ENCODE data around the gene TERF2IP. TPM values are rescaled to one million over a fixed set of nuclear protein-coding genes. Genes with fewer than 3 reads are reported as not detected.

TERF2IP gene
- total and polyA plus RNA-seq, 9 of the 15 experiments (the other 6 are each of a cell fraction or from before 2014, with no cell fraction given) = 14.5 to 64.2 (median 47.0) TPM

DNA sequence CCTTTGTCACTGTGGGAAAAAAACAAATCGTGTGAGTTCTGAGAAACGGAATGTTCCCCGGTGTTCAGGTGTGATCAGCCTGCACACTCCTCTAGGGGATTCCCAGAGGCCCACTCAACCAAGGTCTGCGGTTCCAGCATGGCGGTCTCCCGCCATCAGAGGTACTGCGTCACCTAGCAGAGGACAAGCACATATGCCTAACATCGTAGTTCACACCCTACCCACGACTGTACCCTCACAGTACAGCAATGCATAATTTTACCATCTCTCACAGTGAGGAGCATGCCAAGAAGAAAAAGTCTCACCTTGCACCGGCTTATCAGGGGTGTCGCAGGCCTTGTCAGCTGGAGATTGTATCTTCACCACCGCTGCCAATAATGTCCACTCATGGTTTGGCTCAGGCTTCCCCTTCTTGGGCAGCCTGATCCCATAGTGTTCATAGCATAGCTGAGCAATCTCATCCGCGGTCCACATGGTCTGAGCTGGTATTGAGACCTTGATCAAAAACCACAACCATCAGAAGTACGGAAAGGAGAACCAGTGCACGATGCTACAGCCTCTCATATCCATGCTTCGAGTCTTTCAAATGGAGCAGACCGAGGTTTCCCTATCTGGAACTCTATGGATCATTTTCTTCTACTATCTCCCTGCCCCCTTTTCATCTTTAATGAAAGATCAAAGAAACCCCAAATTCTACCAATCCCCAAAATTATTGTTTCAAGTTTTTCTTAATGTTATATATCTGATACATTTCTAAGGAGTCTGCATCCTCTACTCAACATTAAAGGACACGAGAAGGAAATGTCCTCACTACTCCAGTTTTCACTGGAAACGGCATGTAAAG lies 27.0 kb upstream of the TERF2IP start (continued):
- peak; percentile 70; the same call in 1 of the 2 replicates for TF ChIP-seq MTA1 (IDR thresholded peaks at IDR 0.05; ENCODE audit: borderline replicate concordance)
- TF ChIP-seq L3MBTL2 (IDR thresholded peaks at IDR 0.05) = peak; percentile 65; the same call in 1 of the 2 replicates
- TF ChIP-seq NCOA2 (IDR thresholded peaks at IDR 0.05; ENCODE audit: partially characterized antibody in 2 of 2) = no peak
- TF ChIP-seq SMARCC2 (IDR thresholded peaks at IDR 0.05; ENCODE audit: low read depth) = 0 out of 2 replicates have a peak, but pooled peaks have one; percentile 10
- peak in 1 of 2 experiments; percentile 11; a peak in 1 of 4 replicates for TF ChIP-seq MAZ (CRISPR knock-in tag; conservative IDR thresholded peaks at IDR 0.05 in 1 of 2, IDR thresholded peaks at IDR 0.05 in 1 of 2)
- TF ChIP-seq, protein P1, sequence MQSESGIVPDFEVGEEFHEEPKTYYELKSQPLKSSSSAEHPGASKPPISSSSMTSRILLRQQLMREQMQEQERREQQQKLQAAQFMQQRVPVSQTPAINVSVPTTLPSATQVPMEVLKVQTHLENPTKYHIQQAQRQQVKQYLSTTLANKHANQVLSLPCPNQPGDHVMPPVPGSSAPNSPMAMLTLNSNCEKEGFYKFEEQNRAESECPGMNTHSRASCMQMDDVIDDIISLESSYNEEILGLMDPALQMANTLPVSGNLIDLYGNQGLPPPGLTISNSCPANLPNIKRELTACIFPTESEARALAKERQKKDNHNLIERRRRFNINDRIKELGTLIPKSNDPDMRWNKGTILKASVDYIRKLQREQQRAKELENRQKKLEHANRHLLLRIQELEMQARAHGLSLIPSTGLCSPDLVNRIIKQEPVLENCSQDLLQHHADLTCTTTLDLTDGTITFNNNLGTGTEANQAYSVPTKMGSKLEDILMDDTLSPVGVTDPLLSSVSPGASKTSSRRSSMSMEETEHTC (IDR thresholded peaks at IDR 0.05) = 0 out of 2 replicates have a peak, but pooled peaks have one; percentile 25
- TF ChIP-seq, protein P2, sequence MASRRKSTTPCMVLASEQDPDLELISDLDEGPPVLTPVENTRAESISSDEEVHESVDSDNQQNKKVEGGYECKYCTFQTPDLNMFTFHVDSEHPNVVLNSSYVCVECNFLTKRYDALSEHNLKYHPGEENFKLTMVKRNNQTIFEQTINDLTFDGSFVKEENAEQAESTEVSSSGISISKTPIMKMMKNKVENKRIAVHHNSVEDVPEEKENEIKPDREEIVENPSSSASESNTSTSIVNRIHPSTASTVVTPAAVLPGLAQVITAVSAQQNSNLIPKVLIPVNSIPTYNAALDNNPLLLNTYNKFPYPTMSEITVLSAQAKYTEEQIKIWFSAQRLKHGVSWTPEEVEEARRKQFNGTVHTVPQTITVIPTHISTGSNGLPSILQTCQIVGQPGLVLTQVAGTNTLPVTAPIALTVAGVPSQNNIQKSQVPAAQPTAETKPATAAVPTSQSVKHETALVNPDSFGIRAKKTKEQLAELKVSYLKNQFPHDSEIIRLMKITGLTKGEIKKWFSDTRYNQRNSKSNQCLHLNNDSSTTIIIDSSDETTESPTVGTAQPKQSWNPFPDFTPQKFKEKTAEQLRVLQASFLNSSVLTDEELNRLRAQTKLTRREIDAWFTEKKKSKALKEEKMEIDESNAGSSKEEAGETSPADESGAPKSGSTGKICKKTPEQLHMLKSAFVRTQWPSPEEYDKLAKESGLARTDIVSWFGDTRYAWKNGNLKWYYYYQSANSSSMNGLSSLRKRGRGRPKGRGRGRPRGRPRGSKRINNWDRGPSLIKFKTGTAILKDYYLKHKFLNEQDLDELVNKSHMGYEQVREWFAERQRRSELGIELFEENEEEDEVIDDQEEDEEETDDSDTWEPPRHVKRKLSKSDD (conservative IDR thresholded peaks at IDR 0.05; ENCODE audit: low read length) = no peak
- TF ChIP-seq ZBTB17 (CRISPR knock-in tag; IDR thresholded peaks at IDR 0.05) = 0 out of 2 replicates have a peak, but pooled peaks have one; percentile 31
- TF ChIP-seq, protein P3, sequence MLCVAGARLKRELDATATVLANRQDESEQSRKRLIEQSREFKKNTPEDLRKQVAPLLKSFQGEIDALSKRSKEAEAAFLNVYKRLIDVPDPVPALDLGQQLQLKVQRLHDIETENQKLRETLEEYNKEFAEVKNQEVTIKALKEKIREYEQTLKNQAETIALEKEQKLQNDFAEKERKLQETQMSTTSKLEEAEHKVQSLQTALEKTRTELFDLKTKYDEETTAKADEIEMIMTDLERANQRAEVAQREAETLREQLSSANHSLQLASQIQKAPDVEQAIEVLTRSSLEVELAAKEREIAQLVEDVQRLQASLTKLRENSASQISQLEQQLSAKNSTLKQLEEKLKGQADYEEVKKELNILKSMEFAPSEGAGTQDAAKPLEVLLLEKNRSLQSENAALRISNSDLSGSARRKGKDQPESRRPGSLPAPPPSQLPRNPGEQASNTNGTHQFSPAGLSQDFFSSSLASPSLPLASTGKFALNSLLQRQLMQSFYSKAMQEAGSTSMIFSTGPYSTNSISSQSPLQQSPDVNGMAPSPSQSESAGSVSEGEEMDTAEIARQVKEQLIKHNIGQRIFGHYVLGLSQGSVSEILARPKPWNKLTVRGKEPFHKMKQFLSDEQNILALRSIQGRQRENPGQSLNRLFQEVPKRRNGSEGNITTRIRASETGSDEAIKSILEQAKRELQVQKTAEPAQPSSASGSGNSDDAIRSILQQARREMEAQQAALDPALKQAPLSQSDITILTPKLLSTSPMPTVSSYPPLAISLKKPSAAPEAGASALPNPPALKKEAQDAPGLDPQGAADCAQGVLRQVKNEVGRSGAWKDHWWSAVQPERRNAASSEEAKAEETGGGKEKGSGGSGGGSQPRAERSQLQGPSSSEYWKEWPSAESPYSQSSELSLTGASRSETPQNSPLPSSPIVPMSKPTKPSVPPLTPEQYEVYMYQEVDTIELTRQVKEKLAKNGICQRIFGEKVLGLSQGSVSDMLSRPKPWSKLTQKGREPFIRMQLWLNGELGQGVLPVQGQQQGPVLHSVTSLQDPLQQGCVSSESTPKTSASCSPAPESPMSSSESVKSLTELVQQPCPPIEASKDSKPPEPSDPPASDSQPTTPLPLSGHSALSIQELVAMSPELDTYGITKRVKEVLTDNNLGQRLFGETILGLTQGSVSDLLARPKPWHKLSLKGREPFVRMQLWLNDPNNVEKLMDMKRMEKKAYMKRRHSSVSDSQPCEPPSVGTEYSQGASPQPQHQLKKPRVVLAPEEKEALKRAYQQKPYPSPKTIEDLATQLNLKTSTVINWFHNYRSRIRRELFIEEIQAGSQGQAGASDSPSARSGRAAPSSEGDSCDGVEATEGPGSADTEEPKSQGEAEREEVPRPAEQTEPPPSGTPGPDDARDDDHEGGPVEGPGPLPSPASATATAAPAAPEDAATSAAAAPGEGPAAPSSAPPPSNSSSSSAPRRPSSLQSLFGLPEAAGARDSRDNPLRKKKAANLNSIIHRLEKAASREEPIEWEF (CRISPR knock-in tag; IDR thresholded peaks at IDR 0.05) = no peak
- peak in 1 of 2 experiments; percentile 23; a peak in 1 of 4 replicates for TF ChIP-seq NONO (IDR thresholded peaks at IDR 0.05; ENCODE audit: low read depth in 2 of 2, low read length in 1 of 2)

Measured in K562 (cell line).